Adrenal gland (tissue), 5 donors: ENCODE results near the gene ZDHHC18.

Experiments
- POLR2A ChIP-seq, 2 donors: fragments of 450-650 bp; IDR thresholded peaks; one replicate each; pipeline ENCODE4 v1.6.1; 2017; ENCODE audit warnings: antibody characterized with exemption in 2 of 2, mild to moderate bottlenecking in 2 of 2, moderate library complexity in 1 of 2
- TF ChIP-seq, protein P1 (sequence below), 6 experiments: fragments of 450-650 bp in 4 of 6; fragments of 200-600 bp in 2 of 6; sonication (generic) in 1 of 6; IDR thresholded peaks; 1 replicate in 5 of 6; 2 replicates in 1 of 6; pipeline versions ENCODE4 v1.5.1 to v1.8.0; 2016 to 2021; ENCODE audit warnings: antibody characterized with exemption in 6 of 6, mild to moderate bottlenecking in 2 of 6, moderate library complexity in 1 of 6
- donor health status: DM: no; HTN: no; CAD: no.

DNA sequence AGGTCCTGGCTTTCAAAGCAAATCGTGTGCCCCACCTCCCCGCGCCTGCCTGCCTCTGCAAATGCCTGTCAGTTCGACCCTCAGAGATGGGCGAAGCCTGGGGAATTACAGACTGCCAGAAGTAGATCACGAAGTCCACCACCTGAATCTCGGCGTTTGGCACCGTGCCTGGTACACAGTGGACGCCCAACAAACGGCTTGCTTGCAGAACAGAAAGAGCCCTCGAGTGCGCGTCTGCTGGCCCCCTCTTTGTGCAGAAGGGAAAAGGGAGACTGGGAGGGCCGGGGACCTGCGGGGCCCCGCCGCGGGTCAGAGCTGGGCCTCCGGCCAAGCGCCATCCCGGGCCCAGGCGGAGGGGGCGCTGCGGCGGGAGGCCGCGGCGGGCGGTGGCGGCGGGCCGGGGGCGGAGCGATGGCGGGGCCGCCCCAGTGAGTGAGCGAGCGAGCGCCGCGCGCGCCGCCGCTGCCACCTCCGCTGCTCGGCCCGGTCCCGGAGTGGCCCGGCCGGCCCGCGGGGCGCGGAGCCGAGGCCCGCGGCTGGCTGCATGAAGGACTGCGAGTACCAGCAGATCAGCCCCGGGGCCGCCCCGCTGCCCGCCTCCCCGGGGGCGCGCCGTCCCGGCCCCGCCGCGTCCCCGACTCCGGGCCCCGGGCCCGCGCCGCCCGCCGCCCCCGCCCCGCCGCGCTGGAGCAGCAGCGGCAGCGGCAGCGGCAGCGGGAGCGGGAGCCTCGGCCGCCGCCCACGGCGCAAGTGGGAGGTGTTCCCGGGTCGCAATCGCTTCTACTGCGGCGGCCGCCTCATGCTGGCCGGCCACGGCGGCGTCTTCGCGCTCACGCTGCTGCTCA is at the start of gene ZDHHC18:
- TF ChIP-seq, protein P1, sequence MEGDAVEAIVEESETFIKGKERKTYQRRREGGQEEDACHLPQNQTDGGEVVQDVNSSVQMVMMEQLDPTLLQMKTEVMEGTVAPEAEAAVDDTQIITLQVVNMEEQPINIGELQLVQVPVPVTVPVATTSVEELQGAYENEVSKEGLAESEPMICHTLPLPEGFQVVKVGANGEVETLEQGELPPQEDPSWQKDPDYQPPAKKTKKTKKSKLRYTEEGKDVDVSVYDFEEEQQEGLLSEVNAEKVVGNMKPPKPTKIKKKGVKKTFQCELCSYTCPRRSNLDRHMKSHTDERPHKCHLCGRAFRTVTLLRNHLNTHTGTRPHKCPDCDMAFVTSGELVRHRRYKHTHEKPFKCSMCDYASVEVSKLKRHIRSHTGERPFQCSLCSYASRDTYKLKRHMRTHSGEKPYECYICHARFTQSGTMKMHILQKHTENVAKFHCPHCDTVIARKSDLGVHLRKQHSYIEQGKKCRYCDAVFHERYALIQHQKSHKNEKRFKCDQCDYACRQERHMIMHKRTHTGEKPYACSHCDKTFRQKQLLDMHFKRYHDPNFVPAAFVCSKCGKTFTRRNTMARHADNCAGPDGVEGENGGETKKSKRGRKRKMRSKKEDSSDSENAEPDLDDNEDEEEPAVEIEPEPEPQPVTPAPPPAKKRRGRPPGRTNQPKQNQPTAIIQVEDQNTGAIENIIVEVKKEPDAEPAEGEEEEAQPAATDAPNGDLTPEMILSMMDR (IDR thresholded peaks at IDR 0.05): peak in 5 of 6 experiments; percentile 36 to 75 (median 49)
- peak in 1 of 2 donors; percentile 50 for TF ChIP-seq POLR2A (IDR thresholded peaks at IDR 0.05)
